HCEC 1CT (cell line): ENCODE results near the gene WFIKKN2.
"Not testable (repeated sequence)": the region's sequence is repeated elsewhere in the genome, so short reads cannot be mapped to it uniquely, and the experiment has no call there.

Experiments used
- DNase-seq: peaks from one replicate; pipeline ENCODE4 v3.0.0-alpha.2; 2017

WFIKKN2 gene

GRCh38 chr17:50835301-50836234 lies at the start of gene WFIKKN2:
Gene WFIKKN2, plus strand, starts transcription at chr17:50835586. Its CDS starts 352 bp downstream, at chr17:50835938.
- DNase-seq: no peak

- no peak for DNase-seq
These were observed 49.3 kb upstream of the WFIKKN2 start for GRCh38 chr17:50785946-50786570.

DNA sequence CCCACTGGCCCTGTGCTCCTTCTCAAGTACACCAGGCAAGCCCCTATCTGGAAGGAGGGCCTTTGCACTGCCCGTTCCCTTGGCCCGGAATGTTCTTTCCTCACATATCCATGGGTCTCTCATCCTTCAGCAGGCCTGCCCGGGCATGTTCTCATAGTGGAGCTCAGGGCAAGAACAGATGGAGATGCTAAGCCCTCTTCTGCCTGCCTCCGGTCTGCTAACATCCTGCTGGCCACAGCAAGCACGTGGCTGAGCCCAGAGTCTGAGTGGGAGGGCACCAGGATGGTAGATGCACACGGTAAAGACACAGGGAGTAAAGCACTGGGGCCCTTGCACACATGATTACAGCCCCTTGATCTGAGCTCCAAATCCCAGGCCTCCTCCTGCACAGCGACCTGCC lies 48.3 kb upstream of the WFIKKN2 start:
- no peak for DNase-seq

DNA sequence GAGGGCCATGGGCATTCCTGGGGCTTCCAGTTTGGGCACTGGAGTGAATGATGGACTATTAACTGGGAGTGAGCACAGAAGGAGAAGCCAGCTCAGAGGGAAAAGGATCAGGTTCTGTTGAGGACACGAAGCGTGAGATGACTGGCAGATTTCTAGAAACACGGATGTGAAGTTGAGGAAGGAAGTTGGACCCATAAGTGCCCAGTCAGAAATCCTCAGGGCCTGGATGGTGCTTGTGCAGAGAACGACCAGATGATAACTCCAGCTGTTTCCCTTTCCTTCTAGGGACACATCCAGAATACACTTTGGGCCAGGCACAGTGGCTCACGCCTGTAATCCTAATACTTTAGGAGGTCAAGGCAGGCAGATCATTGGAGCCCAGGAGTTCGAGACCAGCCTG lies 44.8 kb upstream of the WFIKKN2 start:
- DNase-seq: no peak

GRCh38 chr17:50792132-50792531 lies 43.3 kb upstream of the WFIKKN2 start:
- DNase-seq: no peak

DNA sequence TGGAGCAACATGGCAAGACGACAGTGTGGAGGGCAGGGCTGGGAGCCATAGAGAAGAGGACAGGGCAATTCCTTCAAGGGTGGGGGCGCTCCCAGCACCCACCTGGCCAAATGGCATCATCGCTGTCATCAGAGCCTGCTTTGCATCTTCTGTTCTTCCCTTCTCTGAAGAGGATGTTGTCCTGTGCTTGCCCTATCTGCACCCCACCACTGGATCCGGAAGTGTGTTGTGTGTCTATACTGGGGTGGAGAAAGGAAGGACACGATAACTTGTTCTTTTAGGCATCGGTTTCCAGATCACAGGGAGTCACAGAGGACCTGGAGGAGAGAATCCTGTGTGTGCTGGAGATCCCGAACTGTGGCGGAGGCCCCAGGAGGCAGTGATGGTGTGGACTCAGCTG lies 42.4 kb upstream of the WFIKKN2 start:
- DNase-seq: no peak

- no peak for DNase-seq
These were observed 41.0 kb upstream of the WFIKKN2 start for GRCh38 chr17:50794361-50794760.

GRCh38 chr17:50797135-50797810 lies 38.1 kb upstream of the WFIKKN2 start:
- DNase-seq: no peak

- DNase-seq: no peak
These were observed 36.7 kb upstream of the WFIKKN2 start for GRCh38 chr17:50798424-50799288.

- no peak for DNase-seq
These were observed 35.8 kb upstream of the WFIKKN2 start for GRCh38 chr17:50799582-50799981.

DNA sequence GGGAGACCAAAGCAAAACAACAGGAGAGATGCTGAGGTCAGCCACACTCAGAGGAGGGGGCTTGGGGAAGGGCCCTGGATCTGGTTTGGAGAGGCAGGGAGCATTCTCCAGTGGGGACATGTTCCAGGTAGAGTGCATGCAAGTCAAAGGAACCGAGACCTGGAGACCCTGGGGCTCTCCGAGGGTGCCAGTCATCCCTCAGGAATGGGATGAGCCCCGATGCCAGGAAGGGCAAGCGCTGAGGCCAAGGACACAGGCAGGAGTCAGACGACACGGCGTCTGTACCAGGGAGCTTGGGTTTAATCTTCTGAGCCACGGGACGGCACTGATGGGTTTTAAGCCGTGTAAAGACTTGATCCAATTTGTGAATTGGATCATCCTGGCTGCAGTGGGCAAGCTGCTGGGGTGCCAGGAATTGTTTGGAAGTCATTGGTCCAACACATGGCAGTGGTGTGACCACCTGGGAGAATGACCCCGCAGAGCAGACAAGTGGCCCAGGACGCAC lies 35.1 kb upstream of the WFIKKN2 start:
- DNase-seq: no peak

DNA sequence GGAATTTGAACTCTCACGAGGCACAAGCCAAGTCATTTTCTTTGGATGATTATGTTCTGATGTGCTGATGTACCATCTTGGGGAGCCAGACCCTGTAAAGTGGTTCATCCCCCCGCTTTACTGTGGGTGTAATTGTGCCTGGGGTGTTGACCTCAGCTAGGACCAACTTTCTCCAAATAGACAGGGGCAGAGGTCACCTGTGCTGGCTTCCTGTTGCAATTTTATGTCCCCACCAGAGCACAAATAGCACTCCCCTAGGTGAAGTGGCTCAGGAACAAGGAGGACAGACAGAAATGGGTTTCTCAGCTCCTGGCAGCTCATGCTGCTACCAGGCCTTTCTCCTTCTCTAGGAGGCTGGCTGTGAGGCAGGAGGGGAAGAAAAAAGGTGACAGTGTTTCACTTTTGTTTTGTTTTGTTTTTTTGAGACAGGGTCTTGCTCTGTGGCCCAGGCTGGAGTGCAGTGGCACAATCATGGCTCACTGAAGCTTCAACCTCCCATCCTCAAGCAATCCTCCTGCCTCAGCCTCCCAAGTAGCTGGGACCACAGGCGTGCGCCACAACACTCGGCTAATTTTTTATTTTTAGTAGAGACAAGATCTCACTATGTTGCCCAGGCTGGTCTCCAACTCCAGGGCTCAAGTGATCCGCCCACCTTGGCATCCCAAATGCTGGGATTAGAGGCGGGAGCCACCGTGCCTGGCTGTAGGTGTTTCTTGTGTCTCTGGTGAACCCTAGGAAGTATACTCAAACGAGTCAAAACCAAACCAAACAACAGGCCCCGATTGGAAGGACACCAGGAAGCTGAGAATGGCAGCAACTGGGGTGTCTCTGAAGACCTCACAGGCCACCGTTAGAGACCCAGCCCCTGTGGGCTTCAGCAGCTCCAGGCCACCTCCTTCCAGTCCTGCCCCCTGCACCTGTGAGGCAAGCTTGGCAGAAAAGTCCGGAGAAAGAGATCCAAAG lies 32.5 kb upstream of the WFIKKN2 start:
- no peak for DNase-seq

GRCh38 chr17:50803676-50804075 lies 31.7 kb upstream of the WFIKKN2 start:
- no peak for DNase-seq

DNA sequence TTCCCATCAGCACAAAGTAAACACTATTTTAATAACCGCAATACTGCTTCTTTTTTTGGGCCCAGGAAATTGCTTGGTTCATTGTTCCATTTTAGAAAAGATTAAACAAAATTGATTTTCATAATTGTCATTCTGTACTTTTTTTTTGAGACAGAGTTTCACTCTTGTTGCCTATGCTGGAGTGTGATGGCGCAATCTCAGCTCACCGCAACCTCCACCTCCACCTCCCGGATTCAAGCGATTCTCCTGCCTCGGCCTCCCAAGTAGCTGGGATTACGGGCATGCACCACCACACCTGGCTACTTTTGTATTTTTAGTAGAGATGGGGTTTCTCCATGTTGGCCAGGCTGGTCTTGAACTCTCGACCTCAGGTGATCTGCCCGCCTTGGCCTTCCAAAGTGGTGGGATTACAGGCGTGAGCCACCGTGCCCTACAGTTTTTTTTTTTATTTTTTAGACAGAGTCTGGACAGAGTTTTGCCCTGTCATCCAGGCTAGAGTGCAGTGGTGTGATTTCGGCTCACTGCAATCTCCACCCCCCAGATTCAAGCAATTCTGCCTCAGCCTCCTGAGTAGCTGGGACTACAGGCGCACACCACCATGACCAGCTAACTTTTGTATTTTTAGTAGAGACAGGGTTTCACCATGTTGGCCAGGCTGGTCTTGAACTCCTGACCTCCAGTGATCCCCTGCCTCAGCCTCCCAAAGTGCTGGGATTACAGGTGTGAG lies 30.5 kb upstream of the WFIKKN2 start:
- DNase-seq: not testable (repeated sequence)

DNA sequence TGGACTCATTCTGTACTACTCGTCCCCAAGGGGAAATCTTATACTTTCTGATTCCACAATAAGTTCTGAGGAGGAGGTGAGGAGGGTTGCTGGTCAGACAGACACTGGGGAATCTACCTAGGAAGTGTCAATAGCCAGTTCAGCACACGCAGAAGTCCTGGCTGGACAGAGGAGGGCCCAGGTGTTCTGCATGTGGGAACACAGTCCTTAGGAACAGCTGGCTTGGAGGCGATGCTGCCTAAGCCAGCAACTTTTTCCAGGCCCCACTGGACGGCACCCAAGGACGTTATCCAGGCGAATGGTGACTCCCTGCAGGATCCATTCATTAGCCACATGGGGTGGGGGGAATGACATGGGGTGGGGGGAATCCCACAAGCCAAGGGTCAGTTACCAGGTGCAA lies 29.9 kb upstream of the WFIKKN2 start:
- no peak for DNase-seq

GRCh38 chr17:50806141-50806643 lies 29.2 kb upstream of the WFIKKN2 start:
- no peak for DNase-seq

GRCh38 chr17:50807009-50807408 lies 28.4 kb upstream of the WFIKKN2 start:
- no peak for DNase-seq

GRCh38 chr17:50807675-50808074 lies 27.7 kb upstream of the WFIKKN2 start:
- no peak for DNase-seq

DNA sequence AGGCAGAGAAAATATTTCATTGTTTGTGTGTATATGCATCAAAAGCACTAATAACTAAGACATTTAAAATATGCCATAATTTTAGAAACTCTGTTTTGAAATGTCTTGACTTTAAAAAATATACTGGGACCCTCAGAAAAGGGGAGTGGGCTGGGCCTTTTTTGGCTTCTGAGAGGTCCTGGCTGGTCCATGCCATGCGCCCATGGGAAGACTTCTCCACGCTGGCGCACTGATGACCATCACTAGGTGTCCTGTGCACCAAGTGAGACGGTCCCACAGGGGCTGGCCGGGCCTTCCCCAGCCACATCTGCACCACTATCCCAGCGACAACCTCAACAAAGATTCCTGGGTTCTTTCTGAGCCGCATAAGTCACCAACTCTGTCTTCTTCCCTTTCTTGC lies 27.0 kb upstream of the WFIKKN2 start:
- no peak for DNase-seq

DNA sequence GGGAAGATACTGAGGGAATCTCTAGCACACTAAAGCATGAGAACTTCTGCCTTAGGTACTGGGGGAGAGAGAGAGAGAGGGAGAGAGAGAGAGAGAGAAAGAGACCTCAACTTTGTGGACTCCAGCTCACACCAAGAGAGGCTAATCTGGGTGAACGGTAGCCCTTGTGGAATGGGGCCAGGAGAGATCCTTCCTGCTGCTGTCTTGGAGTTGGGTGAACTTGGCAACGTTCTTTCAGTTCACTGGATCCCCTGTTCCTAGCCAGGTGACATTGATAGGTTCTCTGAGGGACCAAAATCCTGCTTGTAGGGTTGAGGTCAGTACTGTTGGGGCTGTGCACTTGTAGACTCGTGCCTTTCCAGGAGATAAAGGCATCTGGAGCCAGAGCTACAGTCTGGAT lies 26.5 kb upstream of the WFIKKN2 start:
- no peak for DNase-seq
